ENCODE data around the gene NISCH.

The NISCH gene

GRCh38 chr3:52537165-52537620 is 81.8 kb downstream of the NISCH start:
- DNase-seq (ENCODE audit: low read depth in 1 of 2, low spot score in 1 of 2): no peak

GRCh38 chr3:52537726-52538421 is 82.5 kb downstream of the NISCH start:
- no peak for DNase-seq (ENCODE audit: low read depth in 1 of 2, low spot score in 1 of 2)

- no peak for DNase-seq (ENCODE audit: low read depth in 1 of 2, low spot score in 1 of 2)
Observed at GRCh38 chr3:52539010-52539653, 83.7 kb downstream of the NISCH start.

GRCh38 chr3:52541050-52541449 is 85.6 kb downstream of the NISCH start:
- DNase-seq (ENCODE audit: low read depth in 1 of 2, low spot score in 1 of 2): no peak
